Fibroblast of villous mesenchyme (primary cell): ENCODE measurements around the gene RPS6KA2. TPM values are rescaled to one million over a fixed set of nuclear protein-coding genes. Genes with fewer than 3 reads are reported as not detected.

Experiments
- DNase-seq: peaks from one replicate; pipeline ENCODE4 v3.0.0-alpha.2; 2010; ENCODE audit warnings: low read depth
- H3K4me3 ChIP-seq: 2 replicates; pipeline ENCODE4 v1.5.1; 2011; ENCODE audit warnings: low read depth, mild to moderate bottlenecking, low read length
- CTCF ChIP-seq: IDR thresholded peaks from 2 replicates; pipeline ENCODE4 v1.5.1; 2012; ENCODE audit warnings: low read depth, mild to moderate bottlenecking, low read length; ENCODE audit not compliant: insufficient read depth
- total RNA-seq: library from RNA; depleted of rRNA; stranded (reverse); fragments of >200 nt; gene quantifications from 2 replicates; pipeline ENCODE4 v1.2.3, GENCODE V29; 2012

The RPS6KA2 gene
- total RNA-seq, 1 donor = 15.5 TPM

DNA sequence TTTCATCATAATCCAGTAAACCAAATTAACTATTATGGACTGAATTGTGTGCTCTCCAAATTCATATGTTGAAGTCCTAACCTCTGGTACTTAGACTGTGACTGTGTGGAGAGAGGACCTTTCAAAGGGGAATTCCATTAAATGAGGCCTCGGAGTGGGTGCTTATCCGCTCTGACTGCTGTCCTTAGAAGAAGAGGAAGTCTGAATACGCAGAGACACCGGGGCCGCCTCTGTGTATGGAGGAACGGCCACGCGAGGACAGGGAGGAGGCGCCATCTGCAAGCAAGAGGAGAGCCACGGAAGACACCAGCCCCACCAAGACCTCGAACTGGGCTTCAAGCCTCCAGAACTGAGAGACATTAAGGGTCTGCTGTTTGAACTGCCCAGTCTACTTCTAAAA lies 35.6 kb upstream of the RPS6KA2 start:
- TF ChIP-seq CTCF = no peak
- DNase-seq = no peak
- H3K4me3 ChIP-seq = no peak overlapping the region

DNA sequence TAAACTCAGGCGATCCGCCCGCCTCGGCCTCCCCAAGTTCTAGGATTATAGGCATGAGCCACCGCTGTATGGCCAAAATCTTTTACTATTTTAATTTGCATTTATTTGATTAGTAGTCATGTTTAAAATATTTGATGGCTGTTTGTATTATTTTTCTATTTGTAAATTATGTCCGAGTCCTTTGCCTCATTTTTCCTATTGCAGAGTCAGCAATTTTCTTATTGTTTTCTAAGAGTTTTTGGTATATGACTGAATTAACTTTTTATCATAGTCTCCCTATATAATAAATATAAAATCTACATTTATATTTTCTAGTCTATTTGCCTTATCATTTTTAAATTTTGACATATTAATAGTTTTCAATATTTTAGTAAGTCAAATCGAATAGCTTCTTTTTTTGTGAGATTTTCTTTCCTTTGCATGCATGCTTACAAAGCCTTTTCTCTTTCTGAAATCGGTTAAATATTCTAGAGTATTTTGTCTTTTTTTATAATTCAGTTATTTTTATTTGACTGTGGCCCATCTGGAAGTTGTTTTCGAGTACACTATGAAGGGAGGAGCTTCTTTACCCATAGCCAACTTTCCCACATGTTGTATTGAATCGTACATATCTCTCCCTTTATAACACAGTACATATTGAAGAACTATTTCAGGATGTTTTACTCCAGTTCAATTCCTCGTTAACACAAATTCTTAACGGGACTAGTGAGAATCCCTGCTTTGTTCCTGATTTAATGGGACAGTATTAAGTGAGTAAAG lies 34.5 kb upstream of the RPS6KA2 start:
- no peak for TF ChIP-seq CTCF
- H3K4me3 ChIP-seq = no peak overlapping the region
- no peak for DNase-seq

DNA sequence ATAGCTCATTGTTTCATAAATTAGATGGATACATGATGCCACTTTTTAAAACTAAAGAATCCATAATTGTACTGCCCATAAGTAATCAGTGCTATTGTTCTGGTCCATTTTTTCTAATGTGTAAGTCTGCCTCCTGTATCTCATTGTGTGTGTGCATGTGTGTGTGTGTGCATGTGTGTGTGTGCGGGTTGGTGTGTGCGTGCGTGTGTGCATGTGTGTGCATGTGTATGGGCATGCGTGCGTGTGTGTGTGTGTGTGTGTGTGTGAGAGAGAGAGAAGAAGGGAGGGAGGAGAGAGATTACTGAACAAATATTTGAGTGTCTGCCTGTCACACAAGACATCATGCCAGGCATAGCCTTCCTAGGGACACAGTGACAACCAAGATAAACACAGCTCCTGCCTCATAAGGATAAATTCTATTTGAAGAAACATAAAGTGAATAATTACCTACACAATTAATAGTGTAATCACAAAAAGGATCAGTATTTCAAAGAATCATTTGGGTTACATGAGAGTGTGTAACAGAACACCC lies 33.2 kb upstream of the RPS6KA2 start:
- no peak for TF ChIP-seq CTCF
- DNase-seq = no peak
- H3K4me3 ChIP-seq = no peak overlapping the region

GRCh38 chr6:166659581-166659980 lies 32.5 kb upstream of the RPS6KA2 start:
- no peak for TF ChIP-seq CTCF
- no peak overlapping the region for H3K4me3 ChIP-seq
- DNase-seq = no peak

GRCh38 chr6:166658792-166659150 lies 31.7 kb upstream of the RPS6KA2 start:
- H3K4me3 ChIP-seq = no peak overlapping the region
- DNase-seq = no peak
- TF ChIP-seq CTCF = no peak

GRCh38 chr6:166658115-166658791 lies 31.2 kb upstream of the RPS6KA2 start:
- TF ChIP-seq CTCF = no peak
- no peak overlapping the region for H3K4me3 ChIP-seq
- no peak for DNase-seq
